Astrocyte of the hippocampus (primary cell): ENCODE measurements around the gene KRTAP23-1.

Experiments
- DNase-seq: peaks from one replicate; pipeline ENCODE4 v3.0.0; 2011; ENCODE audit warnings: low read depth, low spot score

The KRTAP23-1 gene

DNA sequence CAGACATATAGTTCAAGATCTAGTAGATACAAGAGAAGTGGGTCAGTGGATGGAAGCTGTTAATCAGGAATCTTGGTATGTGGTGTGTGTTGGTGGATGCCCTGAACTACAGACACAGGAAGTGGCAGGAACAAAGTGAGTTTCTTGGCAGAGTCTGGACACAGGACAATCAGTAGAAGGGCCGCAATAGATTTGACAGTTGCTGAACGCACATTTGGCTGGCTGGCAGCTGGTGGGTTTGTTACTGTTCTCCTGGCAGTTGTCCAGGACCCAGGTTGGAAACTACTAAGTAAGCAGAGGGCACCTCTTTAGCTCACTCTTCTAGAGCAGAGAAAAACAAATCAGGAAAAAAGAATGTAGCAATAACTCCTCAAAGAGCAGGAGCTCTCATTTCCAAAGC lies 41.5 kb downstream of the KRTAP23-1 start:
- DNase-seq: no peak

DNA sequence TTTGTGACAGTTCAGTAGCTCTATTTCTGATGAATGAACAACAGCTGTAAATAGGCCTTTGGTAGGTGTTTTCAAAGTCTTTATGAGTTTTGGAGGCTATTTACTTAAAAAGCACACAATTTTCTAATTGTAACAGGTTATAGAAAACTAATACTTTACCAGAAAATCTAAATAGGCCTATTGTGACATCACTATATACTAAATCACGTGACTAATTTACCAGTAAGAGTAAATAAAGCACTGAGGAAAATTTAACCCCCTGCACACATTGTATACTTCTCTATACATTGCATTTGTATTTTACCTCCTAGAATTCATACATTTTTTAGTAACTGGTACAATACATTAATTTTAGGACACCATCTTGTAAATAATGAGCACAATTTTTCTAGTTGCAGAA lies 43.3 kb downstream of the KRTAP23-1 start:
- DNase-seq: no peak
